GM13976 (cell line): ENCODE measurements around the gene LRRC38.
"Not testable (repeated sequence)": the region's sequence is repeated elsewhere in the genome, so short reads cannot be mapped to it uniquely, and the experiment has no call there.

Experiments used
- DNase-seq: peaks from one replicate; pipeline ENCODE4 v3.0.0; 2012; ENCODE audit warnings: low spot score
- in situ Hi-C: fragments of 300-500 bp; cut with MboI; formaldehyde crosslinking; loops from one replicate; pipeline ENCODE4 v1.12.0; 2022; ENCODE audit warnings: low sequenced_read_pairs, mixed read lengths, inconsistent platforms; ENCODE audit not compliant: unreplicated experiment
- TF ChIP-seq, protein P1 (sequence below): IDR thresholded peaks from 2 replicates; pipeline ENCODE4 v1.5.1; 2012; ENCODE audit warnings: borderline replicate concordance, mild to moderate bottlenecking; ENCODE audit not compliant: insufficient read depth; ENCODE audit errors: extremely low read depth, missing control alignments, control extremely low read depth

The LRRC38 gene, protein sequence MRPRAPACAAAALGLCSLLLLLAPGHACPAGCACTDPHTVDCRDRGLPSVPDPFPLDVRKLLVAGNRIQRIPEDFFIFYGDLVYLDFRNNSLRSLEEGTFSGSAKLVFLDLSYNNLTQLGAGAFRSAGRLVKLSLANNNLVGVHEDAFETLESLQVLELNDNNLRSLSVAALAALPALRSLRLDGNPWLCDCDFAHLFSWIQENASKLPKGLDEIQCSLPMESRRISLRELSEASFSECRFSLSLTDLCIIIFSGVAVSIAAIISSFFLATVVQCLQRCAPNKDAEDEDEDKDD

DNA sequence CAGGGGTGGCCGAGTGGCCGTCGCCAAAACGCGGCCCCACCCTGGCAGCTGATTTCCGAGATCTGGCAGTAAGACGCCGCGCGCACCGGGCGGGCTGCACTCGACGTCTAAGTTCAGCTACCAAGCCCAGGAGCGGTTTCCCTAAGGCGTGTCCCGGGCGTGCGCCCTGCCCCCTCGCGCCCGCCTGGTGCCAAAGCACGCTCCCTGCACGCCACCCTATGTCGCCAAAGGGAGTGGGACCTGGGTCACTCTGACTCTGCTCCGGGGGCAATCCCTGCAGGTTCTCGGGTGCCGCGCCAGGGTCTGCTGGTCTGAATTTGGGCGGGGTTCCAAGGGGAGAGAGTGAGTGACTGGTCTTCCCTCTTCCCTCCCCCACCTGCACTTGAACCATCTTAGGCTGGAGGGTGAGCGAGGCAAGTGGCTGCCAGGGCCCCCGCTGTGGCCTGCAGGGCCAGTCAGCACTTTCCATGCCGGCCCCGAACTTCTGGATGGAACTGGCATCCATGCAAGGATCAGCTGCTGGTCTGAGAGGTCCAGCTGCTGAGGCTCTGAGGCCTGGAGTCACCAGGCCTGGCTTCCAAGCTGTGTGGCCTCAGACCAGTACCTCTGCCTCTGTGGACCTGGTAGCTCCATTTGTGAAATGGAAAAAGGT is at the start of gene LRRC38:
TSS of gene LRRC38 (minus strand) at position 109 of the 652 bp plus-strand sequence. CDS start 410 bp downstream, outside the sequence.
- TF ChIP-seq, protein P1, sequence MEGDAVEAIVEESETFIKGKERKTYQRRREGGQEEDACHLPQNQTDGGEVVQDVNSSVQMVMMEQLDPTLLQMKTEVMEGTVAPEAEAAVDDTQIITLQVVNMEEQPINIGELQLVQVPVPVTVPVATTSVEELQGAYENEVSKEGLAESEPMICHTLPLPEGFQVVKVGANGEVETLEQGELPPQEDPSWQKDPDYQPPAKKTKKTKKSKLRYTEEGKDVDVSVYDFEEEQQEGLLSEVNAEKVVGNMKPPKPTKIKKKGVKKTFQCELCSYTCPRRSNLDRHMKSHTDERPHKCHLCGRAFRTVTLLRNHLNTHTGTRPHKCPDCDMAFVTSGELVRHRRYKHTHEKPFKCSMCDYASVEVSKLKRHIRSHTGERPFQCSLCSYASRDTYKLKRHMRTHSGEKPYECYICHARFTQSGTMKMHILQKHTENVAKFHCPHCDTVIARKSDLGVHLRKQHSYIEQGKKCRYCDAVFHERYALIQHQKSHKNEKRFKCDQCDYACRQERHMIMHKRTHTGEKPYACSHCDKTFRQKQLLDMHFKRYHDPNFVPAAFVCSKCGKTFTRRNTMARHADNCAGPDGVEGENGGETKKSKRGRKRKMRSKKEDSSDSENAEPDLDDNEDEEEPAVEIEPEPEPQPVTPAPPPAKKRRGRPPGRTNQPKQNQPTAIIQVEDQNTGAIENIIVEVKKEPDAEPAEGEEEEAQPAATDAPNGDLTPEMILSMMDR, result no peak
- in situ Hi-C loops, result no loop called here
- DNase-seq, result no peak

GRCh38 chr1:13562981-13563380 is 49.2 kb upstream of the LRRC38 start:
- in situ Hi-C loops, result not testable (repeated sequence)

DNA sequence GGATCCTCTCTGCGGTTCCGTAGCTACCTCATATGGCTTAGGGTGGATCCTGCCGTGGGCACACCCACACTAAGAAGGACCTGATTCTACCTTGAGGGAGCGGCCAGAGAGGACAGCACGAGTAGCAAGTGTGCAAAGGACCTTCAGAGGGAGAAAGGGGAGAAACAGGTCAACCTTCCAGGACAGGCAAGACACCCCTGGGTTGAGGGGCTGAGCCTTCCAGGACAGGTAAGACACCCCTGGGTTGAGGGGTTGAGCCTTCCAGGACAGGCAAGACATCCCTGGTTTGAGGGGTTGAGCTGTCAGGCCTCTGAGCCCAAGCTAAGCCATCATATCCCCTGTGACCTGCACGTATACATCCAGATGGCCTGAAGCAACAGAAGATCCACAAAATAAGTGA is 46.7 kb upstream of the LRRC38 start:
- TF ChIP-seq, protein P1, result no peak
- DNase-seq, result no peak
- in situ Hi-C loops, result no loop called here

More at GRCh38 chr1:13562981-13563380, 49.2 kb upstream of the LRRC38 start:
- DNase-seq, result not testable (repeated sequence)

DNA sequence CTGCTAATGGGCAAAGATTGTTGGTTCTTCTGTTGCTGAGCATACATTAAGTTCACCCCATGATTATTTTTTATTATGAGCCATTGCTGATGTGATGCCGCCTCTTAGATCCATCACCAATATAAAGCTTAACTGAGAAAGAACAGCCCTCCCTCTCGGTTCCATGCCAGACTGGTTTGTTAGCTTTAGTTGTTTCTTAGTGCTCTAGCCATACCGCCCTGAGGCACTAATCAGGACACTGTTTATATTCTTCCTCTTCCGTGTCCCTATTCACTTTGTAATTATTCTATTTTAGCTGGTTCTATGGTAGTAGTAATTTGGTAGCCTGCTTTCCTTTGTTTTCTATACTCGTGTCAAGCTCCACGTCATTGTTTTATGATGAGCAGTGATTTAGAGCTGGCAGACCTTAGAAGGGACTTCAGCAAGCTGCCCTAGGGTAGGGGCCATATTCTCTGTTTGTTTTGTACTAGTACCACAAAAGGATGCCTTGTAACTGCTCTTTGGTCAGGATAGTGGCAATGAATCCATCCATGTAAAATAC is 42.5 kb upstream of the LRRC38 start:
- in situ Hi-C loops, result no loop called here
- TF ChIP-seq, protein P1, result no peak
- DNase-seq, result no peak

- TF ChIP-seq, protein P1, result no peak
- in situ Hi-C loops, result no loop called here
- no peak for DNase-seq
Measured at GRCh38 chr1:13554798-13555197, 41.0 kb upstream of the LRRC38 start.

GRCh38 chr1:13550663-13551062 is 36.9 kb upstream of the LRRC38 start:
- in situ Hi-C loops, result no loop called here
- no peak for DNase-seq
- TF ChIP-seq, protein P1, result no peak

DNA sequence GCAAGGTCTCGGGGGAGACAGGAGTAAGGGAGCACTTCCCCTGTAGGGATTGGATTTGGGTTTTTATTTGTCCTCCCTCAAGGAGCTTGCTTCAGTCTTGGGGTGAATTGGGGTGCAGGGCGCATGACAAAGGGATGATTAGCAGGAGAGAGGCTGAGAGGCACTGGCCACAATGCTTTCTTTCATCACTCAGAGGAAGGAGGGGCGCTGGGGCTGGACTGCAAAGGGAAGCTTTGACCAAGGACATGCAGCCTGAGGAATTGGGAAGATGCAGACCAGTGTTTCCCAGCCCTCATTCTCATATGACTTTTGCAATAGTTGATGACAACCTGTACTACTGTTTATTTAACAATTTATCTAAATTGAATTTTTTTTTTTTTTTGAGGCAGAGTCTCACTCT is 35.7 kb upstream of the LRRC38 start:
- in situ Hi-C loops, result no loop called here
- TF ChIP-seq, protein P1, result no peak
- no peak for DNase-seq
